K562 (cell line): Measurements from ENCODE around the gene POT1. TPM values are rescaled to one million over a fixed set of nuclear protein-coding genes. Genes with fewer than 3 reads are reported as not detected.

Experiments used
- ATAC-seq: fragments of 200-7000 bp; cut with Tn5 transposase; 3 replicates; pipeline ENCODE4 v1.9.1; 2020; ENCODE audit warnings: moderate library complexity
- BruUV-seq: library from RNA; stranded (reverse); fragments of 400-500 nt; replicated peaks from 2 replicates; lab custom pipeline; 2021; lab: Mats Ljungman, UMichigan
- CTCF ChIA-PET: fragments of 300-600 bp; formaldehyde crosslinking; extraction: SDS; loops from one replicate; lab custom pipeline; 2021; ENCODE audit warnings: low intra/inter-chr PET ratio; lab: Yijun Ruan, JAX
- POLR2A ChIA-PET: fragments of 300-600, 350-650 bp; sonication (Branson Sonifier 250); formaldehyde crosslinking; extraction: SDS; loops from one replicate; lab custom pipeline; 2021; ENCODE audit warnings: antibody characterized with exemption, inconsistent platforms; lab: Yijun Ruan, JAX
- DNase-seq, 4 experiments: peaks; one replicate each; pipeline versions ENCODE4 v3.0.0 to v3.0.0-alpha.2; 2011 to 2018; ENCODE audit warnings: low spot score in 3 of 4, mixed read lengths in 3 of 4; ENCODE audit errors: extremely low read depth in 1 of 4
- FAIRE-seq: peaks from 2 replicates; lab custom pipeline; 2011; peaks lifted over from hg19 to GRCh38; lab: Jason Lieb, UNC
- H2AFZ ChIP-seq: 2 replicates; pipeline ENCODE4 v1.6.0; 2011; ENCODE audit warnings: low read depth, low read length, control low read depth, inconsistent platforms
- H3K27ac ChIP-seq: fragments of 200-600 bp; 3 replicates; pipeline ENCODE4 v1.8.0; 2011; ENCODE audit warnings: low read depth, mild to moderate bottlenecking, control low read depth, inconsistent platforms, low read length, moderate library complexity, mixed read lengths; ENCODE audit errors: extremely low read depth
- H3K27me3 ChIP-seq, 2 experiments: fragments of 300-600 bp in 1 of 2; 2 replicates in 1 of 2; 3 replicates in 1 of 2; pipeline versions ENCODE4 v1.6.0 to v1.8.0; 2011; ENCODE audit warnings: inconsistent platforms in 2 of 2, low read length in 2 of 2, mild to moderate bottlenecking in 1 of 2, mixed read lengths in 1 of 2, moderate library complexity in 1 of 2; ENCODE audit not compliant: control insufficient read depth in 2 of 2, insufficient read depth in 2 of 2
- H3K36me3 ChIP-seq: fragments of 300-600 bp; 3 replicates; pipeline ENCODE4 v1.8.0; 2011; ENCODE audit warnings: mild to moderate bottlenecking, low read length, inconsistent platforms; ENCODE audit not compliant: control insufficient read depth, insufficient read depth
- H3K4me1 ChIP-seq, 2 experiments: fragments of 200-600 bp in 1 of 2; replicated peaks in 1 of 2; 2 replicates in 1 of 2; 3 replicates in 1 of 2; pipeline versions ENCODE4 v1.5.1 to v1.8.0; 2011; ENCODE audit warnings: inconsistent platforms in 2 of 2, low read length in 2 of 2, mild to moderate bottlenecking in 1 of 2, mixed read lengths in 1 of 2, moderate library complexity in 1 of 2; ENCODE audit not compliant: control insufficient read depth in 2 of 2, insufficient read depth in 2 of 2
- H3K4me2 ChIP-seq: 2 replicates; pipeline ENCODE4 v1.6.1; 2011; ENCODE audit warnings: low read length, control low read depth, inconsistent platforms, mixed read lengths; ENCODE audit not compliant: insufficient read depth
- H3K4me3 ChIP-seq: fragments of 200-600 bp; sonication (generic), shearing (Covaris generic); 2 replicates; pipeline ENCODE4 v1.5.1; 2016; ENCODE audit warnings: control low read depth, inconsistent platforms
- H3K79me2 ChIP-seq: fragments of 200-600 bp; 3 replicates; pipeline ENCODE4 v1.8.0; 2011; ENCODE audit warnings: low read length, inconsistent platforms; ENCODE audit not compliant: control insufficient read depth, insufficient read depth
- H3K9ac ChIP-seq, 2 experiments: 2 replicates each; pipeline versions ENCODE4 v1.6.0 to v1.6.1; 2011; ENCODE audit warnings: low read depth in 2 of 2, low read length in 2 of 2, control low read depth in 1 of 2, inconsistent platforms in 1 of 2, mild to moderate bottlenecking in 1 of 2, mixed read lengths in 1 of 2; ENCODE audit not compliant: insufficient read depth in 1 of 2
- H3K9me1 ChIP-seq: one replicate; pipeline ENCODE4 v1.6.0; 2011; ENCODE audit warnings: inconsistent platforms, mild to moderate bottlenecking, low read length, moderate library complexity; ENCODE audit not compliant: control insufficient read depth, insufficient read depth
- H3K9me3 ChIP-seq: replicated peaks from 2 replicates; pipeline ENCODE4 v1.5.1; 2011; ENCODE audit warnings: low read depth, low read length, inconsistent platforms; ENCODE audit not compliant: control insufficient read depth, insufficient read depth
- H4K20me1 ChIP-seq: replicated peaks from 2 replicates; pipeline ENCODE4 v1.6.1; 2011; ENCODE audit warnings: low read length, inconsistent platforms, mixed read lengths; ENCODE audit not compliant: control insufficient read depth, insufficient read depth
- C11orf30 ChIP-seq: fragments of 450-650 bp; IDR thresholded peaks from 2 replicates; pipeline ENCODE4 v1.6.1; 2016; ENCODE audit warnings: low read depth, mild to moderate bottlenecking
- CEBPB ChIP-seq: fragments of 450-650 bp; IDR thresholded peaks from 2 replicates; pipeline ENCODE4 v1.6.1; 2016; ENCODE audit warnings: missing genetic modification characterization, missing compliant biosample characterization
- FOXA1 ChIP-seq: fragments of 450-650 bp; IDR thresholded peaks from 2 replicates; pipeline ENCODE4 v1.6.1; 2016; ENCODE audit warnings: mild to moderate bottlenecking, borderline replicate concordance
- MAFF ChIP-seq: IDR thresholded peaks from 2 replicates; pipeline ENCODE4 v1.6.1; 2012; ENCODE audit warnings: low read length, improper control_type of control experiment
- MAFG ChIP-seq: fragments of 450-650 bp; conservative IDR thresholded peaks from 2 replicates; pipeline ENCODE4 v1.6.1; 2016; ENCODE audit warnings: missing genetic modification characterization, missing compliant biosample characterization
- MAFK ChIP-seq: IDR thresholded peaks from 2 replicates; pipeline ENCODE4 v1.6.1; 2011; ENCODE audit warnings: low read length, improper control_type of control experiment
- NFIC ChIP-seq: fragments of 450-650 bp; IDR thresholded peaks from 2 replicates; pipeline ENCODE4 v1.6.1; 2017; ENCODE audit warnings: mild to moderate bottlenecking, inconsistent platforms
- ZFP1 ChIP-seq: fragments of 450-650 bp; formaldehyde crosslinking; IDR thresholded peaks from 2 replicates; pipeline ENCODE4 v1.4.0; 2020; ENCODE audit warnings: mild to moderate bottlenecking, mixed read lengths
- ZNF316 ChIP-seq: fragments of 450-650 bp; IDR thresholded peaks from 2 replicates; pipeline ENCODE4 v1.6.1; 2016
- WGBS: fragments of 100-300 bp; shearing (Covaris generic); methylation state at CpG from one replicate; pipeline ENCODE4 v1.1.6; 2016; ENCODE audit warnings: low coverage, mixed read lengths; ENCODE audit not compliant: insufficient coverage; ENCODE audit errors: missing lambda C conversion rate; 5-methylcytosine and 5-hydroxymethylcytosine counted together
- in situ Hi-C: fragments of 300-500 bp; cut with MboI; formaldehyde crosslinking; loops from 4 replicates; pipeline ENCODE4 v1.15.0; 2018; ENCODE audit warnings: inconsistent platforms, mixed read lengths
- intact Hi-C: fragments of 100-400 bp; cut with micrococcal nuclease; formaldehyde crosslinking; loops from 2 replicates; pipeline ENCODE4 v1.14.2; 2022
- polyA plus RNA-seq, 8 experiments: library from polyadenylated mRNA; depleted of rRNA in 4 of 8; stranded (reverse) in 5 of 8; unstranded in 3 of 8; fragments of >200 nt; fragmentation: Nextera tagmentation in 2 of 8; fragmentation: Illumina TruSeq in 1 of 8; extraction: Ambion mirVana in 2 of 8; extraction: Trizol in 1 of 8; gene quantifications; 2 replicates each; pipeline versions ENCODE4 v1.2.1 to v1.2.3, GENCODE V29; 2011 to 2014; ENCODE audit warnings: inconsistent platforms in 1 of 8, missing spikeins in 1 of 8
- total RNA-seq, 7 experiments: library from RNA; depleted of rRNA in 6 of 7; stranded (reverse); fragments of >200 nt in 6 of 7; fragmentation: Illumina TruSeq in 2 of 7; extraction: Trizol in 2 of 7; gene quantifications; 2 replicates each; pipeline versions ENCODE4 v1.2.1 to v1.2.3, GENCODE V29; 2011 to 2021; ENCODE audit warnings: low replicate concordance in 1 of 7
- TF ChIP-seq, protein P1 (sequence below): fragments of 450-650 bp; IDR thresholded peaks from 2 replicates; pipeline ENCODE4 v1.7.0; 2016; ENCODE audit warnings: borderline replicate concordance

POT1 gene
- total and polyA plus RNA-seq, 9 of the 15 experiments (the other 6 are each of a cell fraction or from before 2014, with no cell fraction given): 37.9 to 140 (median 63.6) TPM

DNA sequence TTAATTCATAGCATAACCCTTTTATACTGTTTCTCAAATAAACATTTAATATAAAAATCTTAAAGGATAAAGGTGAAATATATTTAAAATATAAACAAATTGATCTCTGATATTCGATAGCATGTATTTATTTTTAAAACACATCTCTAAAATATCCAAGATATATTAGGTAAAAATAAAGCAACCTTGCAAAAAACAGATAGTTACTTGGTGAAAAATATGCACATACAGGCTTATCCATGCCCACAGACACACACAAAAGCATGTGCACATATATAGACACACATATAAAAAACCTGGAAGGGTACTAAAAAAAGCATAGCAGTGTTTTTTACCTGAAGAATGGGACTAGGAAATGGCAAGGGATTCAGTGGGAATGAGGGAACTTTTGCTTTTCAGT is 19.8 kb downstream of the POT1 start:
- Histone ChIP-seq H3K4me2 (no peak overlapping the region), H3K9me1 (no peaks in the 10 kb centered on the region), H3K79me2 (0 out of 3 replicates have a peak, but pooled peaks cover 20% of the 10 kb centered on the region), H3K27ac (no peak overlapping the region), H3K36me3 (peaks cover 7% of the 10 kb centered on the region; the same call in 2 of the 3 replicates), H3K4me3 (no peak overlapping the region), H3K27me3 (no peaks in the 10 kb centered on the region), H4K20me1 (no peaks in the 10 kb centered on the region), H3K4me1 (no peaks in the 10 kb centered on the region), H3K9ac (no peak overlapping the region), H3K9me3 (no peaks in the 10 kb centered on the region), H2AFZ (no peak overlapping the region)
- 8% methylated on average over 1 of the region's 1 CpG for WGBS
- in situ Hi-C loops (no loop called here), intact Hi-C loops (no loop called here)
- ATAC-seq: no peak
- TF ChIP-seq ZNF316 (peak; percentile 85), MAFG (tag) (peak; percentile 36; the same call in 1 of the 2 replicates), NFIC (no peak), MAFK (peak; percentile 40; the same call in 1 of the 2 replicates), FOXA1 (no peak), CEBPB (tag) (no peak), MAFF (peak; percentile 47; the same call in 1 of the 2 replicates), ZFP1 (CRISPR knock-in tag) (no peak), C11orf30 (peak; percentile 72)
- TF ChIP-seq, protein P1, sequence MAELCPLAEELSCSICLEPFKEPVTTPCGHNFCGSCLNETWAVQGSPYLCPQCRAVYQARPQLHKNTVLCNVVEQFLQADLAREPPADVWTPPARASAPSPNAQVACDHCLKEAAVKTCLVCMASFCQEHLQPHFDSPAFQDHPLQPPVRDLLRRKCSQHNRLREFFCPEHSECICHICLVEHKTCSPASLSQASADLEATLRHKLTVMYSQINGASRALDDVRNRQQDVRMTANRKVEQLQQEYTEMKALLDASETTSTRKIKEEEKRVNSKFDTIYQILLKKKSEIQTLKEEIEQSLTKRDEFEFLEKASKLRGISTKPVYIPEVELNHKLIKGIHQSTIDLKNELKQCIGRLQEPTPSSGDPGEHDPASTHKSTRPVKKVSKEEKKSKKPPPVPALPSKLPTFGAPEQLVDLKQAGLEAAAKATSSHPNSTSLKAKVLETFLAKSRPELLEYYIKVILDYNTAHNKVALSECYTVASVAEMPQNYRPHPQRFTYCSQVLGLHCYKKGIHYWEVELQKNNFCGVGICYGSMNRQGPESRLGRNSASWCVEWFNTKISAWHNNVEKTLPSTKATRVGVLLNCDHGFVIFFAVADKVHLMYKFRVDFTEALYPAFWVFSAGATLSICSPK: no peak
- BruUV-seq: no TSS peak
- FAIRE-seq: no peak
- CTCF ChIA-PET: no interaction called here
- DNase-seq: no peak
- POLR2A ChIA-PET: no interaction called here
